Neural crest cell (in vitro differentiated cells): ENCODE data around the gene SMIM28. TPM values are rescaled to one million over a fixed set of nuclear protein-coding genes. Genes with fewer than 3 reads are reported as not detected.

Experiments used
- DNase-seq: peaks from one replicate; pipeline ENCODE4 v3.0.0; 2021; ENCODE audit warnings: low read depth, mixed read lengths, low spot score
- H3K27ac Mint-ChIP-seq: one replicate; pipeline ENCODE4 v1.8.0; 2021; ENCODE audit warnings: mild to moderate bottlenecking, mixed read lengths; ENCODE audit not compliant: unreplicated experiment
- H3K27me3 Mint-ChIP-seq: 2 replicates; pipeline ENCODE4 v1.8.0; 2021; ENCODE audit warnings: low read depth, mild to moderate bottlenecking, mixed read lengths
- H3K36me3 Mint-ChIP-seq: 2 replicates; pipeline ENCODE4 v1.8.0; 2021; ENCODE audit warnings: low read depth, mild to moderate bottlenecking, mixed read lengths
- H3K4me1 Mint-ChIP-seq: 2 replicates; pipeline ENCODE4 v1.8.0; 2021; ENCODE audit warnings: mixed read lengths
- H3K4me3 Mint-ChIP-seq: one replicate; pipeline ENCODE4 v1.8.0; 2021; ENCODE audit warnings: mild to moderate bottlenecking, mixed read lengths
- H3K9me3 Mint-ChIP-seq: 2 replicates; pipeline ENCODE4 v1.8.0; 2021; ENCODE audit warnings: mixed read lengths
- CTCF ChIP-seq: fragments of 200-600 bp; sonication (generic); conservative IDR thresholded peaks from 2 replicates; pipeline ENCODE4 v1.5.0; 2021; ENCODE audit warnings: antibody characterized with exemption, mild to moderate bottlenecking
- total RNA-seq: library from RNA; stranded (reverse); gene quantifications from 2 replicates; pipeline ENCODE4 v1.2.1, GENCODE V29; 2021

SMIM28 gene
- total RNA-seq, 1 donor from 2014 or later: not detected

- no peak overlapping the region for H3K4me3 Mint-ChIP-seq
- TF ChIP-seq CTCF: no peak
These were observed 6.9 kb upstream of the SMIM28 start for GRCh38 chr6:138370631-138371451.

GRCh38 chr6:138371452-138371711 is 6.3 kb upstream of the SMIM28 start:
- peaks cover 10% of the 10 kb centered on the region for H3K4me1 Mint-ChIP-seq
- H3K27ac Mint-ChIP-seq: no peak overlapping the region
- H3K36me3 Mint-ChIP-seq: peaks cover 2% of the 10 kb centered on the region
- no peak for TF ChIP-seq CTCF
- DNase-seq: no peak
- no peaks in the 10 kb centered on the region for H3K27me3 Mint-ChIP-seq
- peaks cover 2% of the 10 kb centered on the region for H3K9me3 Mint-ChIP-seq
- H3K4me3 Mint-ChIP-seq: no peak overlapping the region

More at GRCh38 chr6:138370631-138371451, 6.9 kb upstream of the SMIM28 start:
- no peak for DNase-seq
- Mint-ChIP-seq H3K27me3 (no peaks in the 10 kb centered on the region), H3K9me3 (peaks cover 2% of the 10 kb centered on the region), H3K4me1 (peaks cover 10% of the 10 kb centered on the region), H3K27ac (no peak overlapping the region), H3K36me3 (peaks cover 2% of the 10 kb centered on the region)

- H3K9me3 Mint-ChIP-seq: peaks cover 2% of the 10 kb centered on the region
- TF ChIP-seq CTCF: no peak
- no peak overlapping the region for H3K27ac Mint-ChIP-seq
- no peaks in the 10 kb centered on the region for H3K27me3 Mint-ChIP-seq
- peaks cover 10% of the 10 kb centered on the region for H3K4me1 Mint-ChIP-seq
- H3K4me3 Mint-ChIP-seq: no peak overlapping the region
- DNase-seq: no peak
- peaks cover 2% of the 10 kb centered on the region for H3K36me3 Mint-ChIP-seq
These were observed 6.0 kb upstream of the SMIM28 start for GRCh38 chr6:138371720-138372119.

GRCh38 chr6:138372711-138373463 is 4.8 kb upstream of the SMIM28 start:
- Mint-ChIP-seq H3K9me3 (no peaks in the 10 kb centered on the region), H3K27ac (no peak overlapping the region), H3K4me1 (peaks cover 10% of the 10 kb centered on the region), H3K27me3 (no peaks in the 10 kb centered on the region), H3K36me3 (no peaks in the 10 kb centered on the region), H3K4me3 (no peak overlapping the region)
- no peak for DNase-seq
- TF ChIP-seq CTCF: peak; percentile 28

GRCh38 chr6:138374230-138374629 is 3.5 kb upstream of the SMIM28 start:
- Mint-ChIP-seq H3K36me3 (no peaks in the 10 kb centered on the region), H3K27me3 (no peaks in the 10 kb centered on the region), H3K4me1 (peaks cover 10% of the 10 kb centered on the region), H3K4me3 (no peak overlapping the region), H3K27ac (peak overlapping the region; percentile 17), H3K9me3 (no peaks in the 10 kb centered on the region)
- TF ChIP-seq CTCF: no peak
- DNase-seq: no peak
